Endothelial cell of umbilical vein (primary cell): ENCODE results near the gene PPP1R1B.

Experiments used
- EZH2 ChIP-seq: IDR thresholded peaks from 2 replicates; pipeline ENCODE4 v1.6.1; 2012; ENCODE audit warnings: borderline replicate concordance, low read depth, mild to moderate bottlenecking, moderate library complexity, low read length, inconsistent platforms; ENCODE audit not compliant: severe bottlenecking
- GATA2 ChIP-seq: IDR thresholded peaks from 2 replicates; pipeline ENCODE4 v1.7.0; 2011; ENCODE audit warnings: low read depth, mild to moderate bottlenecking, moderate library complexity, mixed read lengths, low read length; ENCODE audit not compliant: insufficient read length, insufficient read depth
- JUN ChIP-seq: IDR thresholded peaks from 2 replicates; pipeline ENCODE4 v1.6.1; 2011; ENCODE audit warnings: borderline replicate concordance, low read depth; ENCODE audit not compliant: insufficient read length, insufficient read depth
- POLR2A ChIP-seq: IDR thresholded peaks from 2 replicates; pipeline ENCODE4 v1.6.1; 2012; ENCODE audit warnings: low read depth, mild to moderate bottlenecking, control low read depth, low read length
- POLR2AphosphoS5 ChIP-seq: IDR thresholded peaks from 2 replicates; pipeline ENCODE4 v1.6.1; 2012; ENCODE audit warnings: low read depth, mild to moderate bottlenecking, control low read depth, low read length, moderate library complexity; ENCODE audit not compliant: insufficient read depth
- TF ChIP-seq, protein P1 (sequence below), 2 donors: IDR thresholded peaks; 1 replicate in 1 of 2; 2 replicates in 1 of 2; pipeline ENCODE4 v1.5.1; 2011; ENCODE audit warnings: low read length in 2 of 2, mild to moderate bottlenecking in 2 of 2, moderate library complexity in 2 of 2, control low read depth in 1 of 2, inconsistent platforms in 1 of 2, low read depth in 1 of 2; ENCODE audit not compliant: insufficient read depth in 1 of 2; ENCODE audit errors: extremely low read depth in 1 of 2

DNA sequence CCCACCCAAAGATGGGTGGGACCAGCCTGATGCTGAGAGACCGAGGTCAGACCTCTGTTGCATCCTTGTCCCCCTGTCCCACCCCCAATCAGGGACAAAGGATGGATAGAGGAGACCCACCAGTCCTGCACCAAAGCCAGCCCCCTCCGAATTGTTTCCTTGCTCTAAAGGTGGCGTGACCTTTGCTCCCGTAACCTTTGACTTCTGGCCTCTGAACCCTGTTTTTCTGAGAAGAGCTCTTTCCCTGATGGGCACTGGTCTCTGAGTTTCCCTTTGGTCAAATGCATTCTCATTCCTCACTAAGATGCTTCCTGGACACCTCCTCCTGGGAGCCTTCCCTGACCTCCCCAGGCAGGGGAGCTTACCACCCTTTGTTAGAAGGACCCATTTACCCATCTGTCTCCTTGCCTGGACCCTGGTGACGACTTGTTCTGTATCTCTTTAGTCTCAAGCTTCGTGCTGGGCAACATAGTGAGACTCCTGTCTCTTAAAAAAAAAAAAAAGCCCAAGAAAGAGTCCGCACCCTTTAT lies 13.8 kb upstream of the PPP1R1B start:
- TF ChIP-seq, protein P1, sequence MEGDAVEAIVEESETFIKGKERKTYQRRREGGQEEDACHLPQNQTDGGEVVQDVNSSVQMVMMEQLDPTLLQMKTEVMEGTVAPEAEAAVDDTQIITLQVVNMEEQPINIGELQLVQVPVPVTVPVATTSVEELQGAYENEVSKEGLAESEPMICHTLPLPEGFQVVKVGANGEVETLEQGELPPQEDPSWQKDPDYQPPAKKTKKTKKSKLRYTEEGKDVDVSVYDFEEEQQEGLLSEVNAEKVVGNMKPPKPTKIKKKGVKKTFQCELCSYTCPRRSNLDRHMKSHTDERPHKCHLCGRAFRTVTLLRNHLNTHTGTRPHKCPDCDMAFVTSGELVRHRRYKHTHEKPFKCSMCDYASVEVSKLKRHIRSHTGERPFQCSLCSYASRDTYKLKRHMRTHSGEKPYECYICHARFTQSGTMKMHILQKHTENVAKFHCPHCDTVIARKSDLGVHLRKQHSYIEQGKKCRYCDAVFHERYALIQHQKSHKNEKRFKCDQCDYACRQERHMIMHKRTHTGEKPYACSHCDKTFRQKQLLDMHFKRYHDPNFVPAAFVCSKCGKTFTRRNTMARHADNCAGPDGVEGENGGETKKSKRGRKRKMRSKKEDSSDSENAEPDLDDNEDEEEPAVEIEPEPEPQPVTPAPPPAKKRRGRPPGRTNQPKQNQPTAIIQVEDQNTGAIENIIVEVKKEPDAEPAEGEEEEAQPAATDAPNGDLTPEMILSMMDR (IDR thresholded peaks at IDR 0.05; ENCODE audit: extremely low read depth in 1 of 2, insufficient read depth in 1 of 2, low read depth in 1 of 2, low read length in 2 of 2): no peak
- no peak for TF ChIP-seq POLR2A
- TF ChIP-seq EZH2: no peak
- TF ChIP-seq POLR2AphosphoS5: no peak
- TF ChIP-seq GATA2: no peak
- no peak for TF ChIP-seq JUN
